KG1 (cell line): ENCODE results near the gene HMCN1.

Experiments used
- DNase-seq: peaks from one replicate; lab custom pipeline; 2025; lab: John Stamatoyannopoulos, UW

The HMCN1 gene

GRCh38 chr1:185733818-185734735 is at the start of gene HMCN1:
Gene HMCN1 (plus strand): TSS chr1:185734391. CDS start chr1:185734780, 389 bp downstream.
- DNase-seq = no peak

- DNase-seq = no peak
Measured at GRCh38 chr1:185686821-185687778, 47.1 kb upstream of the HMCN1 start.

DNA sequence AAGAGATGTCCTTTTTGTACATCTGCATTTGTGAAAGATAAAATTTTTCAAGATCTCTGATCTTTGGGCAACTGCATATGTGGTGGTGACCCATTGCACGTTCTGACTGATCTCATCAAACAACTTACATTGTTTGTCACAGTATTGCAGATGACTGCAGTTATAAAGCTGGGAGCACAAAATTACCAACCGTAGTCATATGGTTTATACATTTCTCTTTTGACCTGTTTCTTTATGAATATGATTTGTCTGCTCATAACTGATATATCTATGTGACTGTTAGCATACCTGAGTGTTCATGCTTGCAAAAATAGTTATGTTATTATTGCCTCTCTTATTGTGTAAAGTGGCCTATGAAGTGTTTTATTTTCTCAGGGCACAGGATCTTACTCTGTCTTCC is 43.7 kb upstream of the HMCN1 start:
- DNase-seq = no peak

GRCh38 chr1:185693654-185694053 is 40.5 kb upstream of the HMCN1 start:
- no peak for DNase-seq

DNA sequence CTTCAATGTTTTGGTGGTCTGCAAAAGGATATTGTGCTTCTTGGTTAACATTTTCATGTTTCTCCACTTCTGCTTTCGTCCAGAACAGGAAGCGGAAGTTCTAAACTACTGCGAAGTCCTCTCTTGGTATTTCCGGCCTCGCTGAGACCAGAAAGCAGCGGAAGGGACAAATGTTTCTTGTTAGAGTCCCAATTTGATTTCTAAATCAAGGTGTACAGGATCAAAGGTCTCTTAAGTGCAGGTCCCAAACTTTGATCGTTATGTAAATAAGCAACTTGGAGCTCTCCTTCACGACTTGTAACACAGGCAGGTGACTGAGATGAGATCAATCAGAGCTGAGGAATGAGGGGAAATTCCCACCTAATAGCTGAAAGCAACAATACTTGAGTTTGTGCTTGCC is 40.1 kb upstream of the HMCN1 start:
- DNase-seq = peak; percentile 58

DNA sequence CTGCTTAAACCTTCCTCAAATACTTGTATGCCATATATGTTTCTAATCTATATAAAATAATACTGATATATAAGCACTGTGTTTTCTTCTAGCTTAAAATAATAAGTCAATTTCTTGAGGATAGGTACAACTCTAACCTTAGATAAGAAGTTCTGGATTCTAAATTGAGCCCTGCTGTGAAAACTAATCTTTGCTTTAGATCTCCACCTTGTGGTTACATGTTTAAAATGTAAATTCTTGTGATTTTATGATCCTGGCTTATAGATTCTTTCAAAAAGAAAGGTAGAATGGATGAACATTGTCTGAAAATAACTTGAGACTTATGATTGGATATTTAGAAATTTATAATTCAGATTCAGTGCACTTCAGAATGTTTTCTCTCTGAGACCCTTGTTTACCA is 38.9 kb upstream of the HMCN1 start:
- no peak for DNase-seq

GRCh38 chr1:185696422-185697150 is 37.6 kb upstream of the HMCN1 start:
- no peak for DNase-seq

- DNase-seq = no peak
Measured at GRCh38 chr1:185699874-185700273, 34.3 kb upstream of the HMCN1 start.

- DNase-seq = no peak
Measured at GRCh38 chr1:185701650-185702049, 32.5 kb upstream of the HMCN1 start.

GRCh38 chr1:185704181-185704580 is 30.0 kb upstream of the HMCN1 start:
- DNase-seq = no peak

GRCh38 chr1:185716095-185716494 is 18.1 kb upstream of the HMCN1 start:
- DNase-seq = no peak

DNA sequence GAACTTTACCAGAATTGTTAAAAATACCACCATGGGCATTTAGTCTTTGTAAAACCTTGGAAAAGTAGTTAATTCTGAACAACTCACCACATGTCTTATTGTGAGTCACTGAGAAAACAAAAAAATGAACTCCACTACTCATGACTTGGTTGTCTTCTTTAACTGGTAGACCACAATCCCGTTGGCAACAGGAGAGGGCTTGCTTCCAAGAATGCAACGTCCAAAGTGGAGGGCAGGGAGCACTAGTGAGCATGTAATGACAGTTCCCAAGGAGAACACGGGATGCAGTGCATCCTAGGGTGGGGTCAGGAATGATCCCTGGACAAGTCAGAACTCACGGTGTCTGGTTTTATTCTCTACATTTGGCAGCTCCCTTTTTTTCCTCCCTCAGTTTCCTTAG is 15.2 kb upstream of the HMCN1 start:
- no peak for DNase-seq

DNA sequence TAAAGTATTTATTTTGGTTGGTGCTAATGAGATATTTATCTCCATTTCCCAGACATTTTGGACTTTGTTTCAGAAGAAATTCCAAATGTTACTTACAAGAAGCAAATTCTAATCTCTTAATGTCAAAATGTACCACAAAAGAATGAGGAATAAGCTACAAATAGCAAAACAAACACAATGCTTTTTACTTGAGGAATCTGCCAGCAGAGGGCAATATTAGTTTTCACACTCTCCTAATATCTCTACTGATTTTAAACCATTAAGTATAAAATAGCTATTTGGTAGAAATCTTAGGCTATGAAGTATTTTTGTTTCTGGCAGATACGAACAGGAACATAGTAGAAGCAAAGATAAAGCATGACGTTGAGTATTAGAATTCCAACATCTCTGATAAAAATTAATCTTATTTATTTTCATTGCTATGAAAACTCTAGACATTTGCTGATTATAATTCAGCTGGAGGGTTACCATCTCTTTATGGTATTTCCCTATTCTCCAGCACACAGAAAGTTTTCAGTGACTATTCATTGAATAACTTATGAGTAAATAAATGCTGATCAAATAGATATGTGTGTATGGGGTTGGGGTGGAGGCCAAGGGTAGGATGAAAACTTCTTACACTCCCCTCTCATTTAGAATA is 13.4 kb upstream of the HMCN1 start:
- DNase-seq = no peak

- DNase-seq = no peak
Measured at GRCh38 chr1:185721553-185721952, 12.6 kb upstream of the HMCN1 start.

- DNase-seq = no peak
Measured at GRCh38 chr1:185722098-185722497, 12.1 kb upstream of the HMCN1 start.

DNA sequence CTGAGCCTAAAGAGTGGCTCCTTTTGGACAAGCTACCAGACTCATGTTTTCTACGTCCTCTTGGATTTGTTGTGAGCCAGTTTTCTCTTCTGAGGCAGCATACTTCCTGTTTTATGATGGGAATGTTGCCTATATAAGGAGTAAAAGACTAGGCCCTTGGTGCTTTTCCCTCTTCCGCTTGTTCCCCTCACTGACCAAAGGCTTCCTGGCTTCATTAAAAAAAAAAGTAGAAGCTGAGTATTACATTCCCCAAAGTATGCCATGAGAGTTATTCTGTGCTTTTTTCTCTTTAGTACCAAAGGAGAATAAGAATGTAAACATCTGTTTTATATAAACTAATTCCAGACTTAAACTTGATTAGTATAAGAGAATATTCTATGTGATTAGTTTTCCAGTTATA is 6.5 kb upstream of the HMCN1 start:
- DNase-seq = no peak

DNA sequence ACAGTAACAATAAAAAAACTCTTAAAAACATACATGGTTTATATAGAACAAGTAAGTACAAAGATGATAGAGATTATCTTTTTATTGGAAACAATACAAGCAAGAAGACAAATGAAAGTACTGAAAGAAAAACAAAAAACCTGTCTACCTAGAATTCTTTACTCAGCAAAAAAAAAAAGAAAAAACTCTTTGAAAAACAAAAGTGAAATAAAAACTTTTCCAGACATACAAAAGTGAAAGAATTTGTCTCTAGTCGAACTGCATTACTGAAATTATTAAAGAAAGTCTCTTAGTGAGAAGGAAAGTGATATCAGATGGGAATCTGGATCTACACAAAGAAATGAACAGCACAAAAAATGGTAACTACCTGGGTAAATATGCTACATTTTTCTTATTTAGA is 2.7 kb upstream of the HMCN1 start:
- no peak for DNase-seq

DNA sequence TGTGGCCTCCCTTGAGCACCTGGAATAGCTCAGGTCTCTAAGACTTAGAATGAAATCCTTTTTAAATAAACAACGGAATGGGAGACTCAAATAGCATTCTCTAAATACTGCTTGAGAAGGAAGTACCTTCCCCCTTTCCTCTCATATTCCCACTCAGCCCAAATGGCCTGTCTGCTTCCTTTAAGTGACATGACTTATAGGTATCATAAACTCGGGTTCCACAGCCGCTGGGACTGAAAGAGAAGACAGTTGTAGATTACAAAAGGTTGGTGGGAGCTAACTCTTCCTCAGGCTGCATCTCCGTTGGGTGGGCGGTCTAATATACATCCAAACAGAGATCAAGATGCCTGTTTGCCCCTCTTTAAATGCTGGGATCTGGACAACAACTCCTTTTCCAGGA is 1.2 kb upstream of the HMCN1 start:
- no peak for DNase-seq

DNA sequence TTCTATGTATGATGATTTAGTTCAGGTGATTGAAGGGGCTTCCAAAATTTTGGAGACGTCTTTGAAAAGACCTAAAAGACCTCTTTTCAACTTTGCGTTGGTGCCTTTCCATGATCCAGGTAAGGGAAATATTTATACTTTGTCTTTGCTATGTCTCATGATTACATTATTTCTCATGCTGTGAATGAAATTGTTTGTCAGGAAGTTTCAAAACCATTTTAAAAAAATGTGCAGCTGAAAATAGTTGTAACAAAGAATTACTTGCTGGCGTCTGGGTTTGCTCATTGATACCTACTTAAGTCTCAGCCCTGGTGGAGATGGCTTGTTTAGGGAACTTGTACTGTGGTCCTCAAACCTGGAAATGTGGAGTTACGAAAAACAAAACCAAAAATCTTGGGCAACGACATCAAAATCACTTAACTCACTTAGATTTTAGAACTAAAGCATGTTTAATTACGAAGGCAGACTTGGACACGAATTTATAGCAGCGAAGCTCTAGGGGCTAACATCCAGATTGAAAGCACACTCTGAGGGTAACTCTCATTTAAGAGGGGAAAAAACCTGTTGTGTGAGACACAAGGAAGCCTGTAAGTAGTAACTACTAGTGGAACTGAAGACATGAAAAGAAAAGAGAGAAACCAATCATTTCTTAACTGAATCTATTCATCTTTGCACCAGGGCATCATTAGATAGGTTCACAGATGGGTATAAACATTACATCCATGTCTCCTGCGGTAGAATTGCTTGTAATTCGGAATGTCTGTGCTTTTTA is 924 bp downstream of the HMCN1 start:
- no peak for DNase-seq

DNA sequence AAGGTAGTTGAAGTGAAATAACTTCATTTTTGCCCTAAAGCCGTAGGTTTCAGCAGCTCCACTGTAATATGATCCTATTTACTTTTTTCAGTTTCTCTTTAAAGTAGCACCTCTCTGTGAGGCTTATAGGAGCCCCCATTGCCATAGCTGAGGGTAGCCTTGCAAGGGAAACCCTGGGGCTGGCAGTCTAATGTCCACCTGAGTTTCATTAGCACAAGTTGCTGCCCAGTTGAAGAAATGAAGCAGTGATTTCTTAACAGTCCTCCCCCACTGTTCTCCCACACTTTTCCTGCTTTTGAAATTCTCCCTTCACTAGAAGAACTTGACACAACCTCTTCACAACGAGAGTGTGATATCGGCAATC is 1.5 kb downstream of the HMCN1 start:
- DNase-seq = no peak

DNA sequence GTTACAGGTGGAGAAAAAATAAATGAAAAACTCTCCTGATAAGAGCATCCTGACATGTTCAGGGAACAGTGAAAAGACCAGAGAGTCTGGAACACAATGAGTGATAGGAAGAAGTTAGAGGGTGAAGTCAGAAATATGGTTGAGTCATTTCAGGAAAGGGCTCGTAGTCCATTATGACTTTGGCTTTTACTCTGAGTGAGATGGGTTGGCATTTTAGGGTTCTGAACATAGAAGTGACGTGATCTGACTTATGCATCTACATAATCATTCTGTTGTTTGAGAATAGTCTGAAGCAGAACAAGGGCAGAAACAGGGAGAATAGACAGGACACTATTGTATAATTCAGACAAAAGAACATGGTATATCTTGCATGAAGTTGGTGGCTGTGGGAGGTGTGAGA is 5.8 kb downstream of the HMCN1 start:
- no peak for DNase-seq
